ENCODE measurements around the gene UBA52. TPM values are rescaled to one million over a fixed set of nuclear protein-coding genes. Genes with fewer than 3 reads are reported as not detected.

The UBA52 gene
- total RNA-seq = 1,269 and 1,304 TPM in 2 replicates

DNA sequence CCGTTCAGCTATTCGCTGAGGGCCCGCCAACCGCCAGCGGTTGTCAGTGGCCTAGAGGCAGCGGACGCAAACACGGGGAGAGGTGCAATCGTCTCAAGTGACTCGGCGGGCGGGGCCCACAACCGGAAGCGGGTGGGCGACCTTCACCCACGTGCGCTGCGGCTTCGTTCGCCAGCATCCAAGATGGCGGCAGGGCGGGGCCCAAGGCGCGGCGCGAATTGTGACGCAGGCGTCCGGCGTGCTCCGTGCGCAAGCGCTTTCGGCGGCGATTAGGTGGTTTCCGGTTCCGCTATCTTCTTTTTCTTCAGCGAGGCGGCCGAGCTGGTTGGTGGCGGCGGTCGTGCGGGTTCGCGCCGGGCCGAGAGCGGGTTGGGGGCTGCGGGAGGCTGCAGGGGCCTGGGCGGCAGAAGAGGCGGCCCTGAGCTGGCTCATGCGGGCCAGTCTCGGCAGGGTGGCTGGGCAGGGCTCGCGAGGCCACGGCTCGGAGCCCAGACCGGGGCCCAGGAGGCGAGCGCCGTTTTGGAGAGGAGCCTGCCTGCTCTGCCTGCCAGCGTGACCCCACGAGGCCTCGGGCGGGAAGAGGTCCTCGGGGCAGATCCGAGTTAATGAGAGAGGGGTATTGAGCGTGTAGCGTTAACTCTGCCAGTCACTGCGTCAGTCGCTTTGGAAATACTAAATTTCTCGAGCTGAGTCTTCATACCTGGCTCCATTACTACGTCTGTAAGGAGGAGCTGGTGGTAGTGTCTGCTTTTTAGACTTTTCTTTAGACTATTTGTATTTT is at the start of gene UBA52:
UBA52 (plus strand) TSS at position 294 of the 781 bp plus-strand sequence. CDS start 1,444 bp downstream, outside the sequence.

GRCh38 chr19:18542941-18543813 is 28.5 kb upstream of the UBA52 start, which contains the start of gene FKBP8:
TSS of gene FKBP8 (minus strand) at chr19:18543573. CDS start at chr19:18541970, 1,603 bp downstream.

GRCh38 chr19:18557411-18558201 is 14.1 kb upstream of the UBA52 start, which contains the start of gene KXD1:
TSS of gene KXD1 (plus strand) at chr19:18557870. CDS start at chr19:18562057, 4,187 bp downstream.

DNA sequence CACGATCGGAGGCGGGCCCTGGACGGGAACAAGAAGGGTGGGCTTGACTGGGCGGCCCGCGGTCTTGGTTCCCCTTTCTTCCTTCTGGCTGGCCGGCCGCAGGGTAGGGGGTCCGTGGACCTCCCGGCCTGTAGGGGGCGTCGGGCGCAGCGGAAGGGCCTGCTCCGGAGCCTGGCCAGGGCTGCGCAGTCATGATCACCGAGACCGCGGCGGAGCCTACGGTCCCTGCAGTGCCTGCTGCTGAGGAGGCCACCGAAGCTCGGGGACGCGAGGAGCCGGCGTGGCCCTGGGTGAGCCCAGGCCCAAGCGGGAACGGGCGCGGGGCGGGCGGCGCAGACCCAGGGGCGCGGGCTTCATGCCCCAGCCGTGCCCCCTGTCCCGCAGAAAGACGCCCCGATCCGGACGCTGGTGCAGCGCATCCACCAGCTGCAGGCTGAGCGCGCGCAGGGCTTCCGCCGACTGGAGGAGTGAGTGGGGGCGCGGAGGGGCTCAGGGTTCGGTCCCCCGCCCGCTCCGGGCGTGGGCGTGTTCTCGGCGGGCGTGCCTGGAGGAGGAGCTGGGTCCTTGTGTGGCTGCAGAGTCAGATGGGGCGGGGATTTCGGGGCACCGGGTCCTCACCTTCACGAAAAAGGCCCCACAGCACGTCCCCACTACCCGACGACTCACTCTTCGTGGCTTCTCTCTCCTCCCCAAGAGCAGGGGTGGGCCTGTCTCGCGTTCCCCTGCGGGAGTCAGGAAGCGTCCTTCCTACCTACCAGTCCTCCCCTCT is 17.1 kb downstream of the UBA52 start, which contains the start of gene REX1BD:
REX1BD (plus strand) TSS at position 188 of the 769 bp plus-strand sequence; CDS start at position 192, 4 bp downstream.

GRCh38 chr19:18606281-18607225 is 34.9 kb downstream of the UBA52 start, which contains the start of gene CRLF1:
TSS of gene CRLF1 (minus strand) at chr19:18606799. CDS start at chr19:18606656, 143 bp downstream.

GRCh38 chr19:18612772-18613588 is 41.3 kb downstream of the UBA52 start, which contains the start of gene TMEM59L:
TSS of gene TMEM59L (plus strand) at chr19:18612870. CDS start at chr19:18612959, 89 bp downstream.

Other genes starting within 250 kb of the UBA52 start
- gene LSM4, start 248.8 kb upstream of the UBA52 start, total RNA-seq = 484 and 512 TPM in 2 replicates
- gene PGPEP1, start 231.3 kb upstream of the UBA52 start, total RNA-seq = 1.3 and 3.0 TPM in 2 replicates
- 19.5 and 29.4 TPM in 2 replicates for gene GDF15, start 185.7 kb upstream of the UBA52 start, total RNA-seq
- not detected in 2 replicates for gene LRRC25, start 174.2 kb upstream of the UBA52 start, total RNA-seq
- 58.3 and 63.1 TPM in 2 replicates for gene SSBP4, start 152.5 kb upstream of the UBA52 start, total RNA-seq
- gene ISYNA1, start 133.7 kb upstream of the UBA52 start, total RNA-seq = 26.8 and 44.0 TPM in 2 replicates
- gene ELL, start 49.8 kb upstream of the UBA52 start, total RNA-seq = 12.5 and 16.2 TPM in 2 replicates
- 364 and 413 TPM in 2 replicates for gene FKBP8, start 28.3 kb upstream of the UBA52 start, total RNA-seq
- gene KXD1, start 14.0 kb upstream of the UBA52 start, total RNA-seq = 105 and 162 TPM in 2 replicates
- 143 and 194 TPM in 2 replicates for gene REX1BD, start 16.9 kb downstream of the UBA52 start, total RNA-seq
- 1.2 and 2.4 TPM in 2 replicates for gene CRLF1, start 34.9 kb downstream of the UBA52 start, total RNA-seq
- gene TMEM59L, start 41.0 kb downstream of the UBA52 start, total RNA-seq = not detected in 2 replicates
- 5.3 and 10.3 TPM in 2 replicates for gene KLHL26, start 65.2 kb downstream of the UBA52 start, total RNA-seq
- 2.1 and 3.2 TPM in 2 replicates for gene CRTC1, start 111.8 kb downstream of the UBA52 start, total RNA-seq
- gene COMP, start 219.4 kb downstream of the UBA52 start, total RNA-seq = not detected in 2 replicates